ENCODE data around the gene PTPRO. TPM values are rescaled to one million over a fixed set of nuclear protein-coding genes. Genes with fewer than 3 reads are reported as not detected.

PTPRO gene
- total and polyA plus RNA-seq, 10 of the 15 experiments (the other 5 are each of a cell fraction or from before 2014, with no cell fraction given): 1.2 to 5.3 (median 3.5) TPM

GRCh38 chr12:15346488-15346887, 24.2 kb downstream of the PTPRO start:
- RAD21 ChIA-PET (ENCODE audit: unreplicated experiment): no interaction called here
- CTCF ChIA-PET: no interaction called here

More at GRCh38 chr12:15346488-15346887, 24.2 kb downstream of the PTPRO start:
- DNase-seq (ENCODE audit: low read depth, low spot score) (no peak), FAIRE-seq (no peak), ATAC-seq (no peak)
- SMC1A ChIA-PET (ENCODE audit: uncharacterized antibody, unreplicated experiment): no interaction called here
- H4K20me1 ChIP-seq (ENCODE audit: control insufficient read depth, insufficient read depth): no peaks in the 10 kb centered on the region
- no peaks in the 10 kb centered on the region for H3K27me3 ChIP-seq (replicated peaks in 1 of 2; ENCODE audit: control insufficient read depth in 2 of 2, insufficient read depth in 2 of 2, low read length in 1 of 2)
- no peak overlapping the region for H3K4me2 ChIP-seq (ENCODE audit: control insufficient read depth, insufficient read depth)
- H3K27ac ChIP-seq (ENCODE audit: control insufficient read depth, insufficient read depth): no peak overlapping the region
- intact Hi-C loops (cut with micrococcal nuclease; ENCODE audit: unreplicated experiment): no loop called here
- no peaks in the 10 kb centered on the region for H3K9me3 ChIP-seq (replicated peaks; ENCODE audit: control insufficient read depth, insufficient read depth, low read length)
- BruUV-seq (replicated peaks): no TSS peak
- no peak overlapping the region for H2AFZ ChIP-seq (ENCODE audit: control insufficient read depth, low read depth, low read length)
- H3K36me3 ChIP-seq (ENCODE audit: control insufficient read depth in 2 of 2, insufficient read depth in 2 of 2, low read length in 1 of 2): no peaks in the 10 kb centered on the region
- POLR2A ChIA-PET: no interaction called here
- 27% methylated on average over 3 of the region's 3 CpGs for WGBS (ENCODE audit: insufficient coverage, insufficient replicate concordance, low lambda C conversion rate, missing lambda C conversion rate)
- in situ Hi-C loops (cut with MboI): no loop called here
- no peaks in the 10 kb centered on the region for H3K4me1 ChIP-seq (ENCODE audit: control insufficient read depth, insufficient read depth, low read length)
- H3K79me2 ChIP-seq (ENCODE audit: control insufficient read depth, insufficient read depth, low read length): no peaks in the 10 kb centered on the region
- no peak overlapping the region for H3K9ac ChIP-seq (ENCODE audit: control insufficient read depth, insufficient read depth, low read length)
- no peak overlapping the region for H3K4me3 ChIP-seq
- TF ChIP-seq CEBPB (IDR thresholded peaks at IDR 0.05; ENCODE audit: borderline replicate concordance in 1 of 2, low read depth in 2 of 2, low read length in 2 of 2) (no peak), ETV6 (conservative IDR thresholded peaks at IDR 0.05 in 1 of 2, IDR thresholded peaks at IDR 0.05 in 1 of 2; ENCODE audit: borderline replicate concordance in 1 of 2, low read depth in 1 of 2) (no peak), FOS (IDR thresholded peaks at IDR 0.05; ENCODE audit: borderline replicate concordance, extremely low read depth, insufficient read length) (no peak), NBN (IDR thresholded peaks at IDR 0.05) (no peak), SIN3A (IDR thresholded peaks at IDR 0.05; ENCODE audit: low read depth, low read length) (no peak), NRF1 (conservative IDR thresholded peaks at IDR 0.05; ENCODE audit: low read depth, low read length) (no peak), RB1 (IDR thresholded peaks at IDR 0.05; ENCODE audit: borderline replicate concordance) (no peak), HDGF (IDR thresholded peaks at IDR 0.05) (no peak), WRNIP1 (IDR thresholded peaks at IDR 0.05; ENCODE audit: borderline replicate concordance, low read depth, low read length) (no peak), BMI1 (IDR thresholded peaks at IDR 0.05; ENCODE audit: borderline replicate concordance) (no peak), GATAD2B (conservative IDR thresholded peaks at IDR 0.05; ENCODE audit: low read depth) (no peak), CEBPZ (IDR thresholded peaks at IDR 0.05; ENCODE audit: low read depth, low read length) (no peak), RCOR1 (conservative IDR thresholded peaks at IDR 0.05; ENCODE audit: low read depth, low read length) (no peak)
- TF ChIP-seq, protein P1, sequence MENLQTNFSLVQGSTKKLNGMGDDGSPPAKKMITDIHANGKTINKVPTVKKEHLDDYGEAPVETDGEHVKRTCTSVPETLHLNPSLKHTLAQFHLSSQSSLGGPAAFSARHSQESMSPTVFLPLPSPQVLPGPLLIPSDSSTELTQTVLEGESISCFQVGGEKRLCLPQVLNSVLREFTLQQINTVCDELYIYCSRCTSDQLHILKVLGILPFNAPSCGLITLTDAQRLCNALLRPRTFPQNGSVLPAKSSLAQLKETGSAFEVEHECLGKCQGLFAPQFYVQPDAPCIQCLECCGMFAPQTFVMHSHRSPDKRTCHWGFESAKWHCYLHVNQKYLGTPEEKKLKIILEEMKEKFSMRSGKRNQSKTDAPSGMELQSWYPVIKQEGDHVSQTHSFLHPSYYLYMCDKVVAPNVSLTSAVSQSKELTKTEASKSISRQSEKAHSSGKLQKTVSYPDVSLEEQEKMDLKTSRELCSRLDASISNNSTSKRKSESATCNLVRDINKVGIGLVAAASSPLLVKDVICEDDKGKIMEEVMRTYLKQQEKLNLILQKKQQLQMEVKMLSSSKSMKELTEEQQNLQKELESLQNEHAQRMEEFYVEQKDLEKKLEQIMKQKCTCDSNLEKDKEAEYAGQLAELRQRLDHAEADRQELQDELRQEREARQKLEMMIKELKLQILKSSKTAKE (IDR thresholded peaks at IDR 0.05; ENCODE audit: low read depth, poor library complexity, severe bottlenecking): no peak

Measured in GM12878 (cell line).